ENCODE data around the gene HLF.
"Not testable (repeated sequence)": the region's sequence is repeated elsewhere in the genome, so short reads cannot be mapped to it uniquely, and the experiment has no call there.

The HLF gene

DNA sequence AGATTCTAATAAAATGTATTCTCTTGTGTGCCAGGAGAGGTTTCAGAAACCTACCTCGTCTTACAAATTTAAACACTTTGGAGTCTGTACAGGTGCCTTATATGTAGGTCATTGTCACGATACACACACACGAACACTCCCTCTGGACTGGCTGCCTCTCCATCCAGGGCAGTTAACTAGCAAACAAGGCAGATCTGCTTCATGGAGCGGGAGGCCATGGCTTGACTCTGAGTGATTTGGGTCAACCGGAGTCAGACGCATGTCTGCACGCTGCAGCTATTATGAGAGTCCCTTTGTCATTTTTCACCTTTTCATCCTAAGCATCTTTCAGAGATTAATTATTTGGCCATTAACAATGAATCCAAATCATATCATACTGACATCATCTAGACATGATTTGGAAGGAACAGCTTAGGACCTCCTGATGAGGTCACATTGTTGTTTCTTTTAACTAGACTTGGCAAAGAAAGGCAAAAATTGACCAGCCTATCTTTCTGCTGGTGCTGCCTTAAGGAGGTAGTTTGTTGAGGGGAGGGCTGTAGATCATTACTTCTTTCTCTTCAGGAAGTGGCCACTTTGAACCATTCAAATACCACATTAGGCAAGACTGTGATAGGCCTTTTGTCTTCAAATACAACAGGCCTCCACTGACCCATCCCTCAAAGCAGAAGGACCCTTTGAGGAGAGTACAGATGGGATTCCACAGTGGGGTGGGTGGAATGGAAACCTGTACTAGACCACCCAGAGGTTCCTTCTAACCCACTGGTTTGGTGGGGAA lies 58.9 kb downstream of the HLF start:
- Histone ChIP-seq H3K27me3 (replicated peaks) (no peaks in the 10 kb centered on the region), H3K36me3 (replicated peaks) (no peaks in the 10 kb centered on the region), H3K27ac (no peak overlapping the region), H3K4me3 (ENCODE audit: low read depth, low read length) (no peak overlapping the region)
- DNase-seq = no peak
- TF ChIP-seq, protein P1, sequence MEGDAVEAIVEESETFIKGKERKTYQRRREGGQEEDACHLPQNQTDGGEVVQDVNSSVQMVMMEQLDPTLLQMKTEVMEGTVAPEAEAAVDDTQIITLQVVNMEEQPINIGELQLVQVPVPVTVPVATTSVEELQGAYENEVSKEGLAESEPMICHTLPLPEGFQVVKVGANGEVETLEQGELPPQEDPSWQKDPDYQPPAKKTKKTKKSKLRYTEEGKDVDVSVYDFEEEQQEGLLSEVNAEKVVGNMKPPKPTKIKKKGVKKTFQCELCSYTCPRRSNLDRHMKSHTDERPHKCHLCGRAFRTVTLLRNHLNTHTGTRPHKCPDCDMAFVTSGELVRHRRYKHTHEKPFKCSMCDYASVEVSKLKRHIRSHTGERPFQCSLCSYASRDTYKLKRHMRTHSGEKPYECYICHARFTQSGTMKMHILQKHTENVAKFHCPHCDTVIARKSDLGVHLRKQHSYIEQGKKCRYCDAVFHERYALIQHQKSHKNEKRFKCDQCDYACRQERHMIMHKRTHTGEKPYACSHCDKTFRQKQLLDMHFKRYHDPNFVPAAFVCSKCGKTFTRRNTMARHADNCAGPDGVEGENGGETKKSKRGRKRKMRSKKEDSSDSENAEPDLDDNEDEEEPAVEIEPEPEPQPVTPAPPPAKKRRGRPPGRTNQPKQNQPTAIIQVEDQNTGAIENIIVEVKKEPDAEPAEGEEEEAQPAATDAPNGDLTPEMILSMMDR (IDR thresholded peaks at IDR 0.05; ENCODE audit: low read depth, low read length, missing control alignments) = no peak
- in situ Hi-C loops (cut with HindIII; ENCODE audit: low pct_ligation_motif_present, low sequenced_read_pairs) = no loop called here

DNA sequence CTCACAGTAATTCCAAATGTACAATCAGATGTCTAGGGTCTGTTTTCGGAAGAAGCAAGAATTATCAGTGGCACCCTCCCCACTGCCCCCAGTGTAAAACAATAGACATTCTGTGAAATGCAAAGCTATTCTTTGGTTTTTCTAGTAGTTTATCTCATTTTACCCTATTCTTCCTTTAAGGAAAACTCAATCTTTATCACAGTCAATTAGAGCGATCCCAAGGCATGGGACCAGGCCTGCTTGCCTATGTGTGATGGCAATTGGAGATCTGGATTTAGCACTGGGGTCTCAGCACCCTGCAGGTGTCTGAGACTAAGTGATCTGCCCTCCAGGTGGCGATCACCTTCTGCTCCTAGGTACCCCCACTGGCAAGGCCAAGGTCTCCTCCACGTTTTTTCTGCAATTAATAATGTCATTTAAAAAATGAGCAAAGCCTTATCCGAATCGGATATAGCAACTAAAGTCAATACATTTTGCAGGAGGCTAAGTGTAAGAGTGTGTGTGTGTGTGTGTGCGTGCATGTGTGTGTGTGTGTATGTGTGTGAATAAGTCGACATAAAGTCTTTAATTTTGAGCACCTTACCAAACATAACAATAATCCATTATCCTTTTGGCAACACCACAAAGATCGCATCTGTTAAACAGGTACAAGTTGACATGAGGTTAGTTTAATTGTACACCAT lies 59.7 kb downstream of the HLF start:
- Histone ChIP-seq H3K27me3 (replicated peaks) (no peaks in the 10 kb centered on the region), H3K27ac (no peak overlapping the region), H3K36me3 (replicated peaks) (no peaks in the 10 kb centered on the region), H3K4me3 (ENCODE audit: low read depth, low read length) (no peak overlapping the region)
- in situ Hi-C loops (cut with HindIII; ENCODE audit: low pct_ligation_motif_present, low sequenced_read_pairs) = no loop called here
- TF ChIP-seq, protein P1 (IDR thresholded peaks at IDR 0.05; ENCODE audit: low read depth, low read length, missing control alignments) = no peak
- no peak for DNase-seq

DNA sequence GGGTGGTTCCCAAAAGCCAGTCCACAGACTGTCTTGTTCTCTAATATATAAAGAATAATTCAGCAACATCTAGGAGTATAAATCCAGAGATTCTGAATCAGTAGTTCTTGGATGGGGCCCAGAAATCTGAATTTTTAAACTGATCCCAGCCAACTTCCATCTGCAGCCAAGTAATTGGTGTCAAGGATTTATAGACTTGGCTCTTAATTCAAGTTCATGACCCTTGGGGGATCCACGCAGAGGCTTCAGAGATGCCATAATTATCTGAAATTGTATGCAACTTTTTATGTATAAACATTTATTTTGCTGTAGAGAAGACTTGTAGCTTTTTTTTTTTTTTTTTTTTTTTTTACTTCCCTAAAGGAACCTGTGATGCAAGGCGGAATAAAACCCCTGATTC lies 60.6 kb downstream of the HLF start:
- no peak for DNase-seq
- TF ChIP-seq, protein P1 (IDR thresholded peaks at IDR 0.05; ENCODE audit: low read depth, low read length, missing control alignments) = no peak
- H3K27me3 ChIP-seq (replicated peaks) = no peaks in the 10 kb centered on the region
- no peak overlapping the region for H3K27ac ChIP-seq
- in situ Hi-C loops (cut with HindIII; ENCODE audit: low pct_ligation_motif_present, low sequenced_read_pairs) = no loop called here
- H3K4me3 ChIP-seq (ENCODE audit: low read depth, low read length) = no peak overlapping the region
- no peaks in the 10 kb centered on the region for H3K36me3 ChIP-seq (replicated peaks)

DNA sequence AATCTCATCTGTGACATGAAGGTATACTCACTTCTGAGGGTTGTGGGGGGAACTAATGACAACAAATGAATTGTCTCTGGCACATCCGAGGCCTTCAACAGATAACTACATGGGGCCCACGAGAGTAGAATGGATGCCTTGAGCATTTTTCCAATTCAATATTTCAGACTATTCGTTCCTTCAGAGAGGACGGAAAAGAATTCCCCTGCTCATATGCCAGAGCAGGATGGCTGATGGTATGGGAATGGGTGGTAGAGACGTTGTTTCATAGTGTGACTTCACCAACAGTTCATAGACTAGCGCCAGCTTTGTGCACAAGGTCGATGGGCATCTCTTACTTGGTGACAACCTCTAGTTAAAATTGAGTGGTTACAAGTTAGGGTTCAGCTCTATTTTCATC lies 61.3 kb downstream of the HLF start:
- H3K27ac ChIP-seq = no peak overlapping the region
- H3K27me3 ChIP-seq (replicated peaks) = no peaks in the 10 kb centered on the region
- no peaks in the 10 kb centered on the region for H3K36me3 ChIP-seq (replicated peaks)
- H3K4me3 ChIP-seq (ENCODE audit: low read depth, low read length) = no peak overlapping the region
- TF ChIP-seq, protein P1 (IDR thresholded peaks at IDR 0.05; ENCODE audit: low read depth, low read length, missing control alignments) = no peak
- in situ Hi-C loops (cut with HindIII; ENCODE audit: low pct_ligation_motif_present, low sequenced_read_pairs) = no loop called here
- DNase-seq = no peak

DNA sequence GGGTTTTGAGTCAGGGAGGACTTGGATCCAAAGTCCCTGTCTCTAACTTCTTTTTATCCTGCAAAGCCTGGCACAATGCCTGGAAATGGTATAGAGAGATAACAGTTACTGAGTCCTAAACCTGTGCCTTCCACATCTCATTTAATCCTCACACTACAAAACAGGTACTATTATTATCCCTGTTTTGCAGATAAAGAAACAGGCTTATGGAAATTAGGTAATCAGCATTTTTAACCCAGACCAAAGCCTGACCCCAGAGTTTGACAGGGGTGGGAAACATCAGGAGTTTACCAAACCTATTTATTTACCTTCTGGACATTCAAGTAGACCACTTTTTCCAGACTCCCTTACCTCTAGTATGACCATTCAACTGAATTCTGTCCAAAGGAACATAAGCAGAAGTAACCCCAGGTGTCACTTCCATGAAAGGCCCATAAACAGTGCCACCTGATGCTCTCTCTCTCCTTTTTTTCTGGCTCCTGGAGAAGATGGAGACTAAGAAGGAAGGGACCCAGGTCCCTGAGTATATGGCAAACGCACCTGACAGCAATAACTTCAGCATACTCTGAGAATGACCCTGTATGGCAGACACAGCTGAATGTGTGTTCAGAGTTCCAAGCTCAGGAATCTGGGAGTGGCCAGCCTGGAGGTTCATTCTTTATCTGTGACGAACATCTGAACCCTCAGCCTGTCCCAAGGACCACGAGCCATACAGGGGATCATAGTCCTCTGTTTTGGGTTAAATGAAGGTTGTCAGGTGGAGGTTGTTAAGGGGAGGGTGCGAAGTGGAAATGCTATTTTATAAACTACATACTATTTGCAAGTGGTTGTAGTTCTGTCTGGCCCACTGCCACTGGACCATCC lies 62.7 kb downstream of the HLF start:
- in situ Hi-C loops (cut with HindIII; ENCODE audit: low pct_ligation_motif_present, low sequenced_read_pairs) = no loop called here
- H3K36me3 ChIP-seq (replicated peaks) = no peaks in the 10 kb centered on the region
- no peak overlapping the region for H3K27ac ChIP-seq
- H3K4me3 ChIP-seq (ENCODE audit: low read depth, low read length) = no peak overlapping the region
- H3K27me3 ChIP-seq (replicated peaks) = no peaks in the 10 kb centered on the region
- TF ChIP-seq, protein P1 (IDR thresholded peaks at IDR 0.05; ENCODE audit: low read depth, low read length, missing control alignments) = no peak
- no peak for DNase-seq

DNA sequence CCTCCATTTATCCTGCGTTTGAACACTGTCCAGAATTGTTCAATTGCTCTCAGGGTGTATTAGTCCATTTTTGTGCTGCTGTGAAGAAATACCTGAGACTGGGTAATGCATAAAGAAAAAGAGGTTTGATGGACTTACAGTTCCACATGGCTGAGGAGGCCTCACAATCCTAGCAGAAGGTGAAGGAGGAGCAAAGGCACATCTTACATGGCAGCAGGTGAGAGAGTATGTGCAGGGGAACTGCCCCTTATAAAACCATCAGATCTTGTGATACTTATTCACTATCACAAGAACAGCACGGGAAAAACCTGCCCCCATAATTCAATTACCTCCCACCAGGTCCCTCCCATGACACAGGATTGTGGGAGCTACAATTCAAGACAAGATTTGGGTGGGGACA lies 63.8 kb downstream of the HLF start:
- in situ Hi-C loops (cut with HindIII; ENCODE audit: low pct_ligation_motif_present, low sequenced_read_pairs); H3K27ac ChIP-seq; DNase-seq; H3K27me3 ChIP-seq (replicated peaks); H3K4me3 ChIP-seq (ENCODE audit: low read depth, low read length); H3K36me3 ChIP-seq (replicated peaks): not testable (repeated sequence)

Data from brain microvascular endothelial cell (primary cell).